Transverse colon (tissue), 4 donors: ENCODE measurements around the gene SCNN1A. TPM values are rescaled to one million over a fixed set of nuclear protein-coding genes. Genes with fewer than 3 reads are reported as not detected.

Source experiments
- DNase-seq: peaks from one replicate; pipeline ENCODE4 v3.0.0-alpha.2; 2019
- H3K27ac ChIP-seq, 4 donors: fragments of 200-600 bp; sonication (generic); 2 replicates each; pipeline ENCODE4 v1.5.1; 2016 to 2018; ENCODE audit warnings: inconsistent platforms in 4 of 4
- H3K27me3 ChIP-seq: fragments of 200-600 bp; sonication (generic); 2 replicates; pipeline ENCODE4 v1.5.1; 2017; ENCODE audit warnings: inconsistent platforms
- H3K36me3 ChIP-seq, 4 donors: fragments of 200-600 bp; sonication (generic); 2 replicates each; pipeline ENCODE4 v1.5.1; 2017 to 2019; ENCODE audit warnings: inconsistent platforms in 4 of 4
- H3K4me1 ChIP-seq, 4 donors: fragments of 200-600 bp; sonication (generic); 2 replicates each; pipeline ENCODE4 v1.5.1; 2017 to 2020; ENCODE audit warnings: inconsistent platforms in 4 of 4
- H3K4me3 ChIP-seq, 4 donors: fragments of 200-600 bp; sonication (generic); 1 replicate in 1 of 4; 2 replicates in 3 of 4; pipeline versions ENCODE4 v1.5.1 to v1.6.1; 2017 to 2019; ENCODE audit warnings: inconsistent platforms in 4 of 4
- H3K9me3 ChIP-seq, 2 donors: fragments of 200-600 bp; sonication (generic); 2 replicates each; pipeline ENCODE4 v1.5.1; 2017 to 2019; ENCODE audit warnings: inconsistent platforms in 2 of 2
- CTCF ChIP-seq, 5 experiments: fragments of 200-600 bp in 3 of 5; fragments of 450-650 bp in 2 of 5; sonication (generic) in 3 of 5; IDR thresholded peaks; 1 replicate in 2 of 5; 2 replicates in 3 of 5; pipeline ENCODE4 v1.5.1; 2016 to 2017; ENCODE audit warnings: antibody characterized with exemption in 5 of 5, inconsistent platforms in 3 of 5, mild to moderate bottlenecking in 2 of 5, moderate library complexity in 1 of 5
- EP300 ChIP-seq: sonication (generic); formaldehyde crosslinking; IDR thresholded peaks from one replicate; pipeline ENCODE4 v1.6.1; 2017; ENCODE audit warnings: antibody characterized with exemption, low read depth
- POLR2A ChIP-seq: fragments of 450-650 bp; IDR thresholded peaks from one replicate; pipeline ENCODE4 v1.6.1; 2016; ENCODE audit warnings: antibody characterized with exemption, mild to moderate bottlenecking, moderate library complexity
- POLR2AphosphoS5 ChIP-seq, 3 donors: sonication (generic); formaldehyde crosslinking; IDR thresholded peaks; one replicate each; pipeline ENCODE4 v1.6.1; 2016; ENCODE audit warnings: antibody characterized with exemption in 3 of 3
- WGBS, 2 donors: methylation state at CpG; one replicate each; pipeline ENCODE4 v1.1.5; 2018; ENCODE audit warnings: low coverage in 1 of 2; 5-methylcytosine and 5-hydroxymethylcytosine counted together
- in situ Hi-C, 4 donors: fragments of 200-750 bp; cut with MboI; loops; one replicate each; pipeline versions ENCODE4 v1.15.0 to v1.15.1; 2017; ENCODE audit warnings: low sequenced_read_pairs in 3 of 4, low pct_ligation_motif_present in 1 of 4, low pct_unique_long_range_greater_than_20kb in 1 of 4
- intact Hi-C: fragments of 100-400 bp; cut with DNase I; formaldehyde crosslinking; loops from one replicate; pipeline ENCODE4 v1.15.1; 2023; ENCODE audit warnings: low total_unique reads
- total RNA-seq, 4 donors: library from RNA; depleted of rRNA; stranded (reverse); fragments of >200 nt; gene quantifications; one replicate each; pipeline ENCODE4 v1.1.0, GENCODE V29; 2016

SCNN1A gene
- total RNA-seq, 4 donors from 2014 or later = 151 to 757 (median 502) TPM

GRCh38 chr12:6363010-6363329 lies 12.4 kb downstream of the SCNN1A start:
- H3K36me3 ChIP-seq = peaks cover 0 to under 1% (median 0%) of the 10 kb centered on the region in 4 donors
- TF ChIP-seq CTCF (IDR thresholded peaks at IDR 0.05) (no peak), EP300 (no peak), POLR2A (no peak)
- H3K9me3 ChIP-seq = no peaks in the 10 kb centered on the region
- no peak for DNase-seq
- in situ Hi-C loops (no loop called here), intact Hi-C loops (no loop called here)
- 15 to 25% methylated on average over 3 to 4 of the region's 4 CpGs for WGBS, 2 donors
- peak overlapping the region; percentile 92 to 99 (median 98) for H3K27ac ChIP-seq
- H3K27me3 ChIP-seq = no peaks in the 10 kb centered on the region
- H3K4me1 ChIP-seq = peaks cover 10 to 70% (median 48%) of the 10 kb centered on the region in 4 donors
- H3K4me3 ChIP-seq = peak overlapping the region in 3 of 4 donors; percentile 50 to 70 (median 60)

- no peak overlapping the region for H3K4me3 ChIP-seq
- intact Hi-C loops = no loop called here
- no peak for TF ChIP-seq POLR2A
- peaks cover 10 to 64% (median 46%) of the 10 kb centered on the region in 4 donors for H3K4me1 ChIP-seq
- H3K36me3 ChIP-seq = peaks cover 0 to 5% (median 0%) of the 10 kb centered on the region in 4 donors
- DNase-seq = no peak
- H3K9me3 ChIP-seq = no peaks in the 10 kb centered on the region
- in situ Hi-C loops = no loop called here
- peak overlapping the region; percentile 92 to 99 (median 98) for H3K27ac ChIP-seq
- WGBS, 2 donors = 51 to 82% methylated on average over 2 to 3 of the region's 3 CpGs
- H3K27me3 ChIP-seq = no peaks in the 10 kb centered on the region
These were observed 13.0 kb downstream of the SCNN1A start for GRCh38 chr12:6362403-6362802.

- Histone ChIP-seq H3K27ac (peak overlapping the region; percentile 92 to 99 (median 98)), H3K4me3 (no peak overlapping the region), H3K9me3 (no peaks in the 10 kb centered on the region), H3K36me3 (peaks cover 0 to 5% (median 0%) of the 10 kb centered on the region in 4 donors), H3K4me1 (peaks cover 10 to 60% (median 45%) of the 10 kb centered on the region in 4 donors), H3K27me3 (no peaks in the 10 kb centered on the region)
- WGBS, 2 donors = 61 to 80% methylated on average over 2 to 14 of the region's 14 CpGs
- TF ChIP-seq EP300 (no peak), POLR2A (no peak), POLR2AphosphoS5 (IDR thresholded peaks at IDR 0.05) (peak; percentile 21 to 61 (median 34)), CTCF (IDR thresholded peaks at IDR 0.05) (no peak)
- peak; percentile 84 for DNase-seq
- intact Hi-C loops = no loop called here
- in situ Hi-C loops = no loop called here
These were observed 13.5 kb downstream of the SCNN1A start for GRCh38 chr12:6361834-6362233.

- H3K36me3 ChIP-seq = peaks cover 0 to 5% (median 0%) of the 10 kb centered on the region in 4 donors
- intact Hi-C loops = no loop called here
- peak overlapping the region; percentile 92 to 99 (median 98) for H3K27ac ChIP-seq
- H3K27me3 ChIP-seq = no peaks in the 10 kb centered on the region
- in situ Hi-C loops = no loop called here
- no peak overlapping the region for H3K4me3 ChIP-seq
- H3K9me3 ChIP-seq = no peaks in the 10 kb centered on the region
- no peak for DNase-seq
- WGBS, 2 donors = 50 to 67% methylated on average over 6 to 11 of the region's 11 CpGs
- TF ChIP-seq EP300 (peak; percentile 60), CTCF (IDR thresholded peaks at IDR 0.05) (no peak), POLR2A (no peak), POLR2AphosphoS5 (IDR thresholded peaks at IDR 0.05) (no peak)
- H3K4me1 ChIP-seq = peaks cover 10 to 59% (median 45%) of the 10 kb centered on the region in 4 donors
These were observed 14.5 kb downstream of the SCNN1A start for GRCh38 chr12:6360578-6361490.
